OCI-LY1 (cell line): ENCODE results near the gene AAK1.
"Not testable (repeated sequence)": the region's sequence is repeated elsewhere in the genome, so short reads cannot be mapped to it uniquely, and the experiment has no call there.

ENCODE experiments used
- H2AFZ ChIP-seq: fragments of 200-600 bp; sonication (generic), shearing (Covaris generic); 2 replicates; pipeline ENCODE4 v1.6.0; 2014; ENCODE audit warnings: antibody characterized with exemption, mild to moderate bottlenecking, low read length
- H3F3A ChIP-seq: fragments of 200-600 bp; sonication (generic), shearing (Covaris generic); 2 replicates; pipeline ENCODE4 v1.6.0; 2014; ENCODE audit warnings: mild to moderate bottlenecking, antibody characterized with exemption, low read length, moderate library complexity; ENCODE audit not compliant: insufficient read depth
- H3K27ac ChIP-seq: fragments of 200-600 bp; sonication (generic); 2 replicates; pipeline ENCODE4 v1.5.1; 2014; ENCODE audit warnings: low read length, mixed run types, mild to moderate bottlenecking, low read depth; ENCODE audit not compliant: poor library complexity, severe bottlenecking
- H3K27me3 ChIP-seq: fragments of 200-600 bp; sonication (generic); 2 replicates; pipeline ENCODE4 v1.6.0; 2014; ENCODE audit warnings: antibody characterized with exemption, mild to moderate bottlenecking, low read length, moderate library complexity; ENCODE audit not compliant: insufficient read depth
- H3K36me3 ChIP-seq: fragments of 200-600 bp; sonication (generic); 2 replicates; pipeline ENCODE4 v1.6.1; 2014; ENCODE audit warnings: mild to moderate bottlenecking, antibody characterized with exemption, low read length, moderate library complexity, mixed read lengths; ENCODE audit not compliant: insufficient read depth
- H3K4me1 ChIP-seq: fragments of 200-600 bp; sonication (generic); 2 replicates; pipeline ENCODE4 v1.5.1; 2014; ENCODE audit warnings: mild to moderate bottlenecking, low read length, moderate library complexity; ENCODE audit not compliant: insufficient read depth, severe bottlenecking
- H3K4me2 ChIP-seq: fragments of 200-600 bp; sonication (generic), shearing (Covaris generic); 2 replicates; pipeline ENCODE4 v1.6.1; 2014; ENCODE audit warnings: low read length
- H3K4me3 ChIP-seq: fragments of 200-600 bp; sonication (generic); 2 replicates; pipeline ENCODE4 v1.5.1; 2014; ENCODE audit warnings: low read length, low read depth, mild to moderate bottlenecking, mixed read lengths; ENCODE audit not compliant: poor library complexity, severe bottlenecking
- H3K79me2 ChIP-seq: fragments of 200-600 bp; shearing (Covaris generic); 2 replicates; pipeline ENCODE4 v1.6.1; 2016; ENCODE audit warnings: mixed run types, low read length, mixed read lengths; ENCODE audit not compliant: insufficient read depth
- H3K9ac ChIP-seq: fragments of 200-600 bp; sonication (generic), shearing (Covaris generic); 2 replicates; pipeline ENCODE4 v1.6.1; 2014; ENCODE audit warnings: mild to moderate bottlenecking, low read length, mixed read lengths
- H3K9me2 ChIP-seq: fragments of 200-600 bp; sonication (generic), shearing (Covaris generic); 2 replicates; pipeline ENCODE4 v1.6.1; 2014; ENCODE audit warnings: low read depth, mild to moderate bottlenecking, low read length, mixed read lengths
- H3K9me3 ChIP-seq: fragments of 200-600 bp; shearing (Covaris generic); 2 replicates; pipeline ENCODE4 v1.6.1; 2014; ENCODE audit warnings: low read length, mixed read lengths
- H4K20me1 ChIP-seq: fragments of 200-600 bp; sonication (generic), shearing (Covaris generic); 2 replicates; pipeline ENCODE4 v1.6.0; 2016; ENCODE audit warnings: mild to moderate bottlenecking, low read length; ENCODE audit not compliant: insufficient read depth
- CTCF ChIP-seq: fragments of 200-600 bp; sonication (generic), shearing (Covaris generic); IDR thresholded peaks from 2 replicates; pipeline ENCODE4 v1.5.1; 2017; ENCODE audit warnings: mild to moderate bottlenecking, antibody characterized with exemption, low read length, moderate library complexity, mixed read lengths
- EZH2 ChIP-seq: fragments of 200-600 bp; sonication (generic), shearing (Covaris generic); IDR thresholded peaks from 2 replicates; pipeline ENCODE4 v1.8.0; 2017; ENCODE audit warnings: borderline replicate concordance, mixed run types, mild to moderate bottlenecking, antibody characterized with exemption, low read length, moderate library complexity, mixed read lengths

Gene AAK1

GRCh38 chr2:69674316-69674670 is 30.8 kb upstream of the AAK1 start:
- H3K4me3 ChIP-seq = no peak overlapping the region
- no peaks in the 10 kb centered on the region for H3K9me3 ChIP-seq
- no peaks in the 10 kb centered on the region for H3K79me2 ChIP-seq
- H3K27ac ChIP-seq = no peak overlapping the region
- TF ChIP-seq EZH2 (no peak), CTCF (no peak)
- H2AFZ ChIP-seq = no peak overlapping the region
- no peaks in the 10 kb centered on the region for H3K27me3 ChIP-seq
- H3K4me2 ChIP-seq = no peak overlapping the region
- H3K9me2 ChIP-seq = no peaks in the 10 kb centered on the region
- H3K36me3 ChIP-seq = no peaks in the 10 kb centered on the region
- H3F3A ChIP-seq = no peaks in the 10 kb centered on the region
- H3K4me1 ChIP-seq = no peaks in the 10 kb centered on the region
- H4K20me1 ChIP-seq = no peaks in the 10 kb centered on the region
- H3K9ac ChIP-seq = no peak overlapping the region

DNA sequence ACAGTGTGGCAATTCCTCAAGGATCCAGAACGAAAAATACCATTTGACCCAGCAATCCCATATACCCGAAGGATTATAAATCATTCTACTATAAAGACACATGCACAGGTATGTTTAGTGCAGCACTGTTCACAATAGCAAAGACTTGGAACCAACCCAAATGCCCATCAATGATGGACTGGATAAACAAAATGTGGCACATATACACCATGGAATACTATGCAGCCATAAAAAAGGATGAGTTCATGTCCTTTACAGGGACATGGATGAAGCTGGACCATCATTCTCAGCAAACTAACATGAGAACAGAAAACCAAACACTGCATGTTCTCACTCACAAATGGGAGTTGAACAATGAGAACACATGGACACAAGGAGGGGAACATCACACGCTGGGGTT is 29.6 kb upstream of the AAK1 start:
- not testable (repeated sequence) for H2AFZ ChIP-seq, H3K9me2 ChIP-seq, H3K27me3 ChIP-seq, H3K36me3 ChIP-seq, H3K9ac ChIP-seq, H3K9me3 ChIP-seq, H3F3A ChIP-seq, H3K27ac ChIP-seq, H4K20me1 ChIP-seq, H3K4me1 ChIP-seq, H3K4me3 ChIP-seq, H3K79me2 ChIP-seq, H3K4me2 ChIP-seq

GRCh38 chr2:69669666-69670065 is 26.1 kb upstream of the AAK1 start:
- Histone ChIP-seq H3K27ac (no peak overlapping the region), H3K27me3 (no peaks in the 10 kb centered on the region), H4K20me1 (no peaks in the 10 kb centered on the region), H3K9ac (no peak overlapping the region), H3K79me2 (no peaks in the 10 kb centered on the region), H3K4me1 (no peaks in the 10 kb centered on the region), H3K9me3 (no peaks in the 10 kb centered on the region), H2AFZ (no peak overlapping the region), H3K4me3 (no peak overlapping the region), H3K9me2 (no peaks in the 10 kb centered on the region), H3F3A (no peaks in the 10 kb centered on the region), H3K36me3 (no peaks in the 10 kb centered on the region), H3K4me2 (no peak overlapping the region)
- no peak for TF ChIP-seq EZH2
- TF ChIP-seq CTCF = no peak

GRCh38 chr2:69668598-69668997 is 25.1 kb upstream of the AAK1 start:
- no peaks in the 10 kb centered on the region for H3K4me1 ChIP-seq
- no peaks in the 10 kb centered on the region for H3K27me3 ChIP-seq
- no peaks in the 10 kb centered on the region for H3F3A ChIP-seq
- H3K9me2 ChIP-seq = no peaks in the 10 kb centered on the region
- H3K9me3 ChIP-seq = no peaks in the 10 kb centered on the region
- no peak overlapping the region for H3K9ac ChIP-seq
- H3K36me3 ChIP-seq = no peaks in the 10 kb centered on the region
- H2AFZ ChIP-seq = no peak overlapping the region
- TF ChIP-seq CTCF (no peak), EZH2 (no peak)
- no peak overlapping the region for H3K4me2 ChIP-seq
- H4K20me1 ChIP-seq = no peaks in the 10 kb centered on the region
- no peak overlapping the region for H3K4me3 ChIP-seq
- no peaks in the 10 kb centered on the region for H3K79me2 ChIP-seq
- no peak overlapping the region for H3K27ac ChIP-seq
